ENCODE results near the gene TUBA4A. TPM values are rescaled to one million over a fixed set of nuclear protein-coding genes. Genes with fewer than 3 reads are reported as not detected.
A peak's percentile ranks its signal among the peaks of the same experiment; 100 is the strongest.

TUBA4A gene
- polyA plus RNA-seq, 1 donor (not counting 4 experiments of a cell fraction or from before 2014, with no cell fraction given) = 524 TPM

GRCh38 chr2:219243291-219243761, 10.4 kb downstream of the TUBA4A start:
- Histone ChIP-seq H3K36me3 (ENCODE audit: control insufficient read depth in 2 of 2, extremely low read depth in 1 of 2, insufficient read depth in 2 of 2, low read length in 2 of 2) (peaks cover 10 to 28% of the 10 kb centered on the region in 2 experiments), H3K27me3 (ENCODE audit: control insufficient read depth, extremely low read depth, insufficient read depth, low read length) (no peaks in the 10 kb centered on the region), H2AFZ (ENCODE audit: control insufficient read depth, low read length) (peak overlapping the region; percentile 93), H3K9me3 (ENCODE audit: control insufficient read depth, low read depth, low read length) (no peaks in the 10 kb centered on the region), H3K9me1 (ENCODE audit: control insufficient read depth, extremely low read depth, insufficient read depth, low read length) (no peaks in the 10 kb centered on the region), H4K20me1 (ENCODE audit: control insufficient read depth, extremely low read depth, insufficient read depth, low read length) (no peaks in the 10 kb centered on the region), H3K79me2 (ENCODE audit: control insufficient read depth, insufficient read depth, low read length) (peaks cover 26% of the 10 kb centered on the region), H3K9ac (ENCODE audit: control insufficient read depth, extremely low read depth, insufficient read depth, low read length) (peak overlapping the region; percentile 9), H3K27ac (ENCODE audit: control insufficient read depth, insufficient read depth, low read length) (no peak overlapping the region), H3K4me2 (ENCODE audit: control insufficient read depth, extremely low read depth, insufficient read depth, low read depth, low read length) (peak overlapping the region; percentile 39), H3K4me1 (ENCODE audit: control insufficient read depth, extremely low read depth, insufficient read depth, low read length) (peaks cover 27% of the 10 kb centered on the region), H3K4me3 (ENCODE audit: control insufficient read depth in 2 of 3, extremely low read depth in 1 of 3, insufficient read depth in 2 of 3, low read depth in 1 of 3, low read length in 3 of 3) (no peak overlapping the region)
- dilution Hi-C loops (cut with MboI; ENCODE audit: extremely low pct_ligation_motif_present, low sequenced_read_pairs) = no loop called here
- DNase-seq (ENCODE audit: low read depth, low spot score) (no peak), FAIRE-seq (no peak)
- TF ChIP-seq, protein P1, sequence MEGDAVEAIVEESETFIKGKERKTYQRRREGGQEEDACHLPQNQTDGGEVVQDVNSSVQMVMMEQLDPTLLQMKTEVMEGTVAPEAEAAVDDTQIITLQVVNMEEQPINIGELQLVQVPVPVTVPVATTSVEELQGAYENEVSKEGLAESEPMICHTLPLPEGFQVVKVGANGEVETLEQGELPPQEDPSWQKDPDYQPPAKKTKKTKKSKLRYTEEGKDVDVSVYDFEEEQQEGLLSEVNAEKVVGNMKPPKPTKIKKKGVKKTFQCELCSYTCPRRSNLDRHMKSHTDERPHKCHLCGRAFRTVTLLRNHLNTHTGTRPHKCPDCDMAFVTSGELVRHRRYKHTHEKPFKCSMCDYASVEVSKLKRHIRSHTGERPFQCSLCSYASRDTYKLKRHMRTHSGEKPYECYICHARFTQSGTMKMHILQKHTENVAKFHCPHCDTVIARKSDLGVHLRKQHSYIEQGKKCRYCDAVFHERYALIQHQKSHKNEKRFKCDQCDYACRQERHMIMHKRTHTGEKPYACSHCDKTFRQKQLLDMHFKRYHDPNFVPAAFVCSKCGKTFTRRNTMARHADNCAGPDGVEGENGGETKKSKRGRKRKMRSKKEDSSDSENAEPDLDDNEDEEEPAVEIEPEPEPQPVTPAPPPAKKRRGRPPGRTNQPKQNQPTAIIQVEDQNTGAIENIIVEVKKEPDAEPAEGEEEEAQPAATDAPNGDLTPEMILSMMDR (optimal IDR thresholded peaks at IDR 0.05 in 1 of 3, IDR thresholded peaks at IDR 0.05 in 1 of 3, conservative IDR thresholded peaks at IDR 0.05 in 1 of 3; ENCODE audit: extremely low read depth in 1 of 3, insufficient read depth in 2 of 3, low read length in 3 of 3) = no peak
- no peak for TF ChIP-seq EZH2 (IDR thresholded peaks at IDR 0.05; ENCODE audit: low read length)

DNA sequence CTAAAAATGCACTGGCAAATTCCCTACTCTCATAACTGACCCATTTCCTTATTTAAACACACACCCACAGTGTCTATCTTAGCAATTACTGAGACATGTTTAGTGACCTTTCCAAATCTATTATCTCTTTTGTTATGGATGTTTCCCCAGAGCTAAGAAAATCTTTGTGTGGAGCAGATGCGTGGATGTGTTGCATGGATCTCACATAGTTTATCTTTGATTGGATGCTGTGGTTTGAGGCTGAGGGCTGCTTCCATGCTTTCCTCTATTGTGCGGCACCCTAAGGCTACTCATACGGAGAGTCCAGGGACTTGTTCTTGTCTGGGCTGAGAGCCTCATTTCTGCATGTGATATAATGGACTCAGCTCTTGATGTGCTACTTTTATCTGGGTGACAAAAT, 19.4 kb downstream of the TUBA4A start:
- Histone ChIP-seq H3K4me1 (ENCODE audit: control insufficient read depth, extremely low read depth, insufficient read depth, low read length) (peaks cover 4% of the 10 kb centered on the region), H3K79me2 (ENCODE audit: control insufficient read depth, insufficient read depth, low read length) (peaks cover 11% of the 10 kb centered on the region), H3K4me3 (ENCODE audit: control insufficient read depth in 2 of 3, extremely low read depth in 1 of 3, insufficient read depth in 2 of 3, low read depth in 1 of 3, low read length in 3 of 3) (no peak overlapping the region), H3K27ac (ENCODE audit: control insufficient read depth, insufficient read depth, low read length) (no peak overlapping the region), H3K27me3 (ENCODE audit: control insufficient read depth, extremely low read depth, insufficient read depth, low read length) (no peaks in the 10 kb centered on the region), H2AFZ (ENCODE audit: control insufficient read depth, low read length) (no peak overlapping the region), H4K20me1 (ENCODE audit: control insufficient read depth, extremely low read depth, insufficient read depth, low read length) (no peaks in the 10 kb centered on the region), H3K9me3 (ENCODE audit: control insufficient read depth, low read depth, low read length) (no peaks in the 10 kb centered on the region), H3K9me1 (ENCODE audit: control insufficient read depth, extremely low read depth, insufficient read depth, low read length) (no peaks in the 10 kb centered on the region), H3K36me3 (ENCODE audit: control insufficient read depth in 2 of 2, extremely low read depth in 1 of 2, insufficient read depth in 2 of 2, low read length in 2 of 2) (peaks cover 39 to 61% of the 10 kb centered on the region in 2 experiments), H3K4me2 (ENCODE audit: control insufficient read depth, extremely low read depth, insufficient read depth, low read depth, low read length) (no peak overlapping the region), H3K9ac (ENCODE audit: control insufficient read depth, extremely low read depth, insufficient read depth, low read length) (no peak overlapping the region)
- no peak for TF ChIP-seq EZH2 (IDR thresholded peaks at IDR 0.05; ENCODE audit: low read length)
- TF ChIP-seq, protein P1 (optimal IDR thresholded peaks at IDR 0.05 in 1 of 3, IDR thresholded peaks at IDR 0.05 in 1 of 3, conservative IDR thresholded peaks at IDR 0.05 in 1 of 3; ENCODE audit: extremely low read depth in 1 of 3, insufficient read depth in 2 of 3, low read length in 3 of 3) = no peak
- DNase-seq (ENCODE audit: low read depth, low spot score) = no peak
- dilution Hi-C loops (cut with MboI; ENCODE audit: extremely low pct_ligation_motif_present, low sequenced_read_pairs) = no loop called here
- FAIRE-seq = no peak

All from keratinocyte (primary cell).